Measurements from ENCODE around the gene PIM3.

DNA sequence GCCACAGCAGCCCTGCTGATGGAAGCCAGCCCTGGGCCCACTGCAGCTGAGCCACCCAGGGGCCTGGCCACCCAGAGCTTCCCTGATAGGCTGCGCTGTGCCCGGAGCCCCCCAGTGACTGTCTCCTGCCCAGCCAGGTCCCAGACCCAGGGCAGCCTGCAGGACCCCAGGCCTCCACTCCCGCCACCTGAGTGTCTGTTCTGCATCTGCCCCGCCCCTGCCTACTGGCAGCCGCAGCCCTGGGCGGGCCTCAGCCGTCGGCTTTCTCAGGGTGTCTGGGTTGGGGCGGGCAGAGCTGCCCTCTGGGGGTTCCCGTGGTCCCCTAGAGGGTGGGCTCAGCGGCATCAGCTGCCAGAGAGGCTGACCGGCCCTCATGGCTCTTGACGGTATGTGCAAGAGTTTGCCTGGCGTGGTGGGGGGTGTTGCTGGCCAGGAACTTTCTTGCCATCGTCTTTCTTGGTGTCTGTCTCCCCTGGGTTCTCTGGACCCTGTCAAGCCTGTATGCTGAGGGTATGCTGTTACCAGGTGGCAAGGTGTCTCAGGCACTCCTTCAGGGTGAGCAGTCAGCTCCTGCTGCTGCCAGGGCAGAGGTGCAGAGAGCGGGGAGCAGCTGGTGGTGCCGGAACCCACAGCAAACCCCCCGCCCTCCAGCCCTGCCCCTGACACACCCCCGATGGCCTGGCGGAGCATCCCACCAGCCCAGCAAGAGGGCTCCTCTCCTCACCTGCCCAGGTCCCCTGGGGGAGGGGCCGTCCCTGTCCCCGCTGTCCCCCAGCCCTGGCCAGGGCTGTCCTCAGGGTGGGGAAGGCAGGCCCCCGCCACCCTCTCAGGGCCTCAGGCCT, 12.2 kb upstream of the PIM3 start:
- TF ChIP-seq EZH2 (optimal IDR thresholded peaks at IDR 0.05; ENCODE audit: low read depth, low read length) (no peak), EZH2phosphoT487 (IDR thresholded peaks at IDR 0.05; ENCODE audit: low read length) (no peak)
- TF ChIP-seq, protein P1, sequence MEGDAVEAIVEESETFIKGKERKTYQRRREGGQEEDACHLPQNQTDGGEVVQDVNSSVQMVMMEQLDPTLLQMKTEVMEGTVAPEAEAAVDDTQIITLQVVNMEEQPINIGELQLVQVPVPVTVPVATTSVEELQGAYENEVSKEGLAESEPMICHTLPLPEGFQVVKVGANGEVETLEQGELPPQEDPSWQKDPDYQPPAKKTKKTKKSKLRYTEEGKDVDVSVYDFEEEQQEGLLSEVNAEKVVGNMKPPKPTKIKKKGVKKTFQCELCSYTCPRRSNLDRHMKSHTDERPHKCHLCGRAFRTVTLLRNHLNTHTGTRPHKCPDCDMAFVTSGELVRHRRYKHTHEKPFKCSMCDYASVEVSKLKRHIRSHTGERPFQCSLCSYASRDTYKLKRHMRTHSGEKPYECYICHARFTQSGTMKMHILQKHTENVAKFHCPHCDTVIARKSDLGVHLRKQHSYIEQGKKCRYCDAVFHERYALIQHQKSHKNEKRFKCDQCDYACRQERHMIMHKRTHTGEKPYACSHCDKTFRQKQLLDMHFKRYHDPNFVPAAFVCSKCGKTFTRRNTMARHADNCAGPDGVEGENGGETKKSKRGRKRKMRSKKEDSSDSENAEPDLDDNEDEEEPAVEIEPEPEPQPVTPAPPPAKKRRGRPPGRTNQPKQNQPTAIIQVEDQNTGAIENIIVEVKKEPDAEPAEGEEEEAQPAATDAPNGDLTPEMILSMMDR (IDR thresholded peaks at IDR 0.05; ENCODE audit: low read length) = no peak

Measured in MM.1S (cell line).